Astrocyte (in vitro differentiated cells and primary cell): ENCODE measurements around the gene WDR73. TPM values are rescaled to one million over a fixed set of nuclear protein-coding genes. Genes with fewer than 3 reads are reported as not detected.

Experiments used
- DNase-seq: peaks from one replicate; pipeline ENCODE4 v3.0.0-alpha.2; 2010; ENCODE audit warnings: low read depth
- FAIRE-seq: peaks from 2 replicates; lab custom pipeline; 2011; peaks lifted over from hg19 to GRCh38; lab: Jason Lieb, UNC
- H2AFZ ChIP-seq: 2 replicates; pipeline ENCODE4 v1.6.0; 2012; ENCODE audit warnings: low read depth, low read length, inconsistent platforms
- H3K27ac ChIP-seq: 2 replicates; pipeline ENCODE4 v1.5.1; 2011; ENCODE audit warnings: low read depth, low read length, inconsistent platforms
- H3K27me3 ChIP-seq: 2 replicates; pipeline ENCODE4 v1.6.0; 2011; ENCODE audit warnings: low read length, inconsistent platforms; ENCODE audit not compliant: insufficient read depth
- H3K36me3 ChIP-seq: 2 replicates; pipeline ENCODE4 v1.5.1; 2011; ENCODE audit warnings: low read length, inconsistent platforms; ENCODE audit not compliant: insufficient read depth
- H3K4me1 ChIP-seq: 2 replicates; pipeline ENCODE4 v1.5.1; 2011; ENCODE audit warnings: low read length, inconsistent platforms; ENCODE audit not compliant: insufficient read depth
- H3K4me2 ChIP-seq: 2 replicates; pipeline ENCODE4 v1.6.0; 2012; ENCODE audit warnings: low read length, inconsistent platforms
- H3K4me3 ChIP-seq: 2 replicates; pipeline ENCODE4 v1.5.1; 2011; ENCODE audit warnings: low read depth, mild to moderate bottlenecking, low read length, inconsistent platforms; ENCODE audit not compliant: insufficient read depth
- H3K79me2 ChIP-seq: 2 replicates; pipeline ENCODE4 v1.6.0; 2012; ENCODE audit warnings: mild to moderate bottlenecking, low read length, inconsistent platforms; ENCODE audit not compliant: insufficient read depth
- H3K9ac ChIP-seq: 2 replicates; pipeline ENCODE4 v1.6.0; 2012; ENCODE audit warnings: mild to moderate bottlenecking, low read length, inconsistent platforms
- H3K9me3 ChIP-seq: 2 replicates; pipeline ENCODE4 v1.5.1; 2012; ENCODE audit warnings: low read depth, mild to moderate bottlenecking, low read length, inconsistent platforms; ENCODE audit not compliant: insufficient read depth
- H4K20me1 ChIP-seq: 2 replicates; pipeline ENCODE4 v1.6.0; 2012; ENCODE audit warnings: low read length, inconsistent platforms; ENCODE audit not compliant: insufficient read depth
- H3K27ac Mint-ChIP-seq: one replicate; pipeline ENCODE4 v1.8.0; 2021; ENCODE audit warnings: mild to moderate bottlenecking, mixed read lengths; ENCODE audit not compliant: unreplicated experiment
- H3K27me3 Mint-ChIP-seq: one replicate; pipeline ENCODE4 v1.8.0; 2021; ENCODE audit warnings: low read depth, mixed read lengths; ENCODE audit not compliant: unreplicated experiment
- H3K36me3 Mint-ChIP-seq: one replicate; pipeline ENCODE4 v1.8.0; 2021; ENCODE audit warnings: low read depth, mixed read lengths; ENCODE audit not compliant: unreplicated experiment
- H3K4me1 Mint-ChIP-seq: one replicate; pipeline ENCODE4 v1.8.0; 2021; ENCODE audit warnings: low read depth, mixed read lengths; ENCODE audit not compliant: unreplicated experiment
- H3K4me3 Mint-ChIP-seq: one replicate; pipeline ENCODE4 v1.8.0; 2021; ENCODE audit warnings: mild to moderate bottlenecking, moderate library complexity, mixed read lengths; ENCODE audit not compliant: unreplicated experiment
- H3K9me3 Mint-ChIP-seq: one replicate; pipeline ENCODE4 v1.8.0; 2021; ENCODE audit warnings: mild to moderate bottlenecking, mixed read lengths; ENCODE audit not compliant: unreplicated experiment
- EZH2 ChIP-seq: IDR thresholded peaks from 2 replicates; pipeline ENCODE4 v1.6.1; 2012; ENCODE audit warnings: mild to moderate bottlenecking, low read length, inconsistent platforms; ENCODE audit not compliant: insufficient read depth
- total RNA-seq: library from RNA; stranded (reverse); gene quantifications from 2 replicates; pipeline ENCODE4 v1.2.1, GENCODE V29; 2021
- TF ChIP-seq, protein P1 (sequence below): IDR thresholded peaks from 2 replicates; pipeline ENCODE4 v1.5.1; 2011; ENCODE audit warnings: low read depth, mild to moderate bottlenecking, inconsistent platforms, low read length, moderate library complexity; ENCODE audit not compliant: insufficient read depth

Gene WDR73
- total RNA-seq, 1 donor from 2014 or later = 23.9 TPM

DNA sequence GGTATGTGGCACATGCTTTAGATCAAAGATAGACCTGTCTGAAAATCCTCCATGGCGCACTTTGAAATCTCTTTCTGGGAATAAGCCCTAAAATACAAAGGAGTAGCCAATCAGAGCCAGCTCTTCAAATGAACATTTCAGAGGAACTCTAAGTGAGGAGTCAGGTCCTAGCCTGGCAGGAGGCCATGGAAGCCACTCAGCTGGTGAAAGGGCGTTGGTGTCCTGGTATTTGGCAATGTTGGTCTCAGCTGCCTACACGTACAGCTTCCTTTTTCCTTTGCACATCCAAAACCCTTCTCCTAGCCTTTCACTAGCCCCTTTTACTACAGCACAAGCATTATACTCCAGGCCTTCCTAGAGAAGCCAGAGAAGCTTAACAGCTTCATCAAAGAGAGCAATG, 5.5 kb downstream of the WDR73 start:
- DNase-seq (no peak), FAIRE-seq (no peak)
- no peak overlapping the region for H3K4me3 Mint-ChIP-seq
- peaks cover 11% of the 10 kb centered on the region for H3K4me1 ChIP-seq
- H3K4me2 ChIP-seq = no peak overlapping the region
- peaks cover 30% of the 10 kb centered on the region for H3K79me2 ChIP-seq
- H3K9me3 ChIP-seq = no peaks in the 10 kb centered on the region
- H4K20me1 ChIP-seq = peaks cover 32% of the 10 kb centered on the region
- H2AFZ ChIP-seq = no peak overlapping the region
- H3K36me3 ChIP-seq = peaks cover 37% of the 10 kb centered on the region
- peaks cover 13% of the 10 kb centered on the region for H3K4me1 Mint-ChIP-seq
- TF ChIP-seq, protein P1, sequence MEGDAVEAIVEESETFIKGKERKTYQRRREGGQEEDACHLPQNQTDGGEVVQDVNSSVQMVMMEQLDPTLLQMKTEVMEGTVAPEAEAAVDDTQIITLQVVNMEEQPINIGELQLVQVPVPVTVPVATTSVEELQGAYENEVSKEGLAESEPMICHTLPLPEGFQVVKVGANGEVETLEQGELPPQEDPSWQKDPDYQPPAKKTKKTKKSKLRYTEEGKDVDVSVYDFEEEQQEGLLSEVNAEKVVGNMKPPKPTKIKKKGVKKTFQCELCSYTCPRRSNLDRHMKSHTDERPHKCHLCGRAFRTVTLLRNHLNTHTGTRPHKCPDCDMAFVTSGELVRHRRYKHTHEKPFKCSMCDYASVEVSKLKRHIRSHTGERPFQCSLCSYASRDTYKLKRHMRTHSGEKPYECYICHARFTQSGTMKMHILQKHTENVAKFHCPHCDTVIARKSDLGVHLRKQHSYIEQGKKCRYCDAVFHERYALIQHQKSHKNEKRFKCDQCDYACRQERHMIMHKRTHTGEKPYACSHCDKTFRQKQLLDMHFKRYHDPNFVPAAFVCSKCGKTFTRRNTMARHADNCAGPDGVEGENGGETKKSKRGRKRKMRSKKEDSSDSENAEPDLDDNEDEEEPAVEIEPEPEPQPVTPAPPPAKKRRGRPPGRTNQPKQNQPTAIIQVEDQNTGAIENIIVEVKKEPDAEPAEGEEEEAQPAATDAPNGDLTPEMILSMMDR = no peak
- TF ChIP-seq EZH2 = no peak
- H3K9me3 Mint-ChIP-seq = no peaks in the 10 kb centered on the region
- H3K27ac ChIP-seq = no peak overlapping the region
- H3K27me3 Mint-ChIP-seq = no peaks in the 10 kb centered on the region
- no peak overlapping the region for H3K27ac Mint-ChIP-seq
- peaks cover 12% of the 10 kb centered on the region for H3K36me3 Mint-ChIP-seq
- no peak overlapping the region for H3K9ac ChIP-seq
- no peak overlapping the region for H3K4me3 ChIP-seq
- H3K27me3 ChIP-seq = no peaks in the 10 kb centered on the region

DNA sequence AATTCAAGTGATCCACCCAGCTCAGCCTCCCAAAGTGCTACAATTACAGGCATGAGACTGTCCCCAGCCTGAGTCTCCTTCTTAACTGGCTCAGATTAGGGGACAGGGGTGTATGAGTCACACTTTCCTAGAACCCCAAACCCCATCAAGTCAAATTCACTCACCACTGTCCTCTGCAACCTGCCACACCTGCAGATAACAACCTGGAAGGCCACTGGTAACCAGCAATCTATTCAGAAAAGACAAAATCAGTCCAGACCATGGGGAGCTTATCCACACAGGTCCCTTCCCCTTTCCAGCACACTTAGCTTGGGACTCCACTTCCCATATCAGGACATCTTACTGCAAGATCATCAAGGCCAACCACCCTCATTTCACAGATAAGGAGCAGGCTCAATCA, 6.4 kb downstream of the WDR73 start:
- TF ChIP-seq EZH2 = no peak
- TF ChIP-seq, protein P1 = no peak
- peaks cover 12% of the 10 kb centered on the region for H3K36me3 Mint-ChIP-seq
- peaks cover 45% of the 10 kb centered on the region for H3K36me3 ChIP-seq

DNA sequence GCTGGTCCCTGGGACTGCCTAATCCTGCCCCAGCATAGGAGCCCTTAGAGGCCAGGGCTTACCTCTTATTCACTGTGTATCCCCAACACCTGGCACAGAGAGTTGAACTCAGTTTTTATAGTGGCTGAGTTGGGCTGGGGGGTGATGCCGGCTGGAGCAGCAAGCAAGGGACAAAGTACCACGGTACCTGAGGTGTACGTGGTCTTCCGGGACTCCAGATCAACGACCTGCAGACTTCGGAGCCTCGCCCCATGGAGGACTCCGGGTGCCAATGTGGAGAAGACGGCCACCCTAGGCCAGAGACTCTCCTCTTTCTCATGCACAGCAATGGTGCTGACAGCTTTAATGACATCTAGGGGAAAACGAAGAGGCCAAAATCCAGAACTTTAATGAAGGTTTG, 8.1 kb downstream of the WDR73 start:
- peaks cover 55% of the 10 kb centered on the region for H3K36me3 ChIP-seq
- no peaks in the 10 kb centered on the region for H3K4me1 ChIP-seq
- peaks cover 42% of the 10 kb centered on the region for H4K20me1 ChIP-seq
- H3K27me3 Mint-ChIP-seq = no peaks in the 10 kb centered on the region
- H3K27ac ChIP-seq = no peak overlapping the region
- no peak for TF ChIP-seq EZH2
- TF ChIP-seq, protein P1 = no peak
- DNase-seq (no peak), FAIRE-seq (no peak)
- no peaks in the 10 kb centered on the region for H3K9me3 Mint-ChIP-seq
- H3K27ac Mint-ChIP-seq = no peak overlapping the region
- H3K79me2 ChIP-seq = peaks cover 11% of the 10 kb centered on the region
- no peak overlapping the region for H2AFZ ChIP-seq
- H3K4me3 ChIP-seq = no peak overlapping the region
- H3K4me3 Mint-ChIP-seq = no peak overlapping the region
- H3K4me2 ChIP-seq = no peak overlapping the region
- H3K9ac ChIP-seq = no peak overlapping the region
- peaks cover 10% of the 10 kb centered on the region for H3K36me3 Mint-ChIP-seq
- H3K27me3 ChIP-seq = no peaks in the 10 kb centered on the region
- H3K9me3 ChIP-seq = no peaks in the 10 kb centered on the region
- H3K4me1 Mint-ChIP-seq = no peaks in the 10 kb centered on the region

More for the DNA sequence above, 6.4 kb downstream of the WDR73 start:
- Mint-ChIP-seq H3K4me1 (peaks cover 8% of the 10 kb centered on the region), H3K4me3 (no peak overlapping the region), H3K27ac (no peak overlapping the region), H3K9me3 (no peaks in the 10 kb centered on the region), H3K27me3 (no peaks in the 10 kb centered on the region)
- Histone ChIP-seq H3K4me2 (no peak overlapping the region), H3K27ac (no peak overlapping the region), H3K4me3 (no peak overlapping the region), H3K9ac (no peak overlapping the region), H4K20me1 (peaks cover 39% of the 10 kb centered on the region), H3K27me3 (no peaks in the 10 kb centered on the region), H3K9me3 (no peaks in the 10 kb centered on the region), H3K79me2 (peaks cover 21% of the 10 kb centered on the region), H2AFZ (no peak overlapping the region), H3K4me1 (peaks cover 5% of the 10 kb centered on the region)
- FAIRE-seq = no peak
- no peak for DNase-seq
